ENCODE data around the gene BPNT1. TPM values are rescaled to one million over a fixed set of nuclear protein-coding genes. Genes with fewer than 3 reads are reported as not detected.

The BPNT1 gene
- total RNA-seq, 1 donor from 2014 or later, result 48.7 TPM

Other genes with a start within 250 kb of the BPNT1 start
- 5.5 TPM for gene SLC30A10, start 161.2 kb downstream of the BPNT1 start, total RNA-seq
- gene EPRS1, start 43.3 kb downstream of the BPNT1 start, total RNA-seq, result 67.7 TPM
- 55.7 TPM for gene IARS2, start 4.3 kb upstream of the BPNT1 start, total RNA-seq
- gene RAB3GAP2, start 182.7 kb upstream of the BPNT1 start, total RNA-seq, result 36.3 TPM